Ovary (tissue), 9 donors: ENCODE data around the gene SPATA13. TPM values are rescaled to one million over a fixed set of nuclear protein-coding genes. Genes with fewer than 3 reads are reported as not detected.

Source experiments
- DNase-seq, 5 donors: peaks; one replicate each; pipeline ENCODE4 v3.0.0-alpha.2; 2019 to 2020
- H3K27ac ChIP-seq, 2 donors: fragments of 200-600 bp; one replicate each; pipeline versions ENCODE4 v1.5.1 to v1.8.0; 2019 to 2022
- H3K27me3 ChIP-seq: fragments of 200-600 bp; one replicate; pipeline ENCODE4 v1.8.0; 2022
- H3K36me3 ChIP-seq: fragments of 200-600 bp; sonication (generic); one replicate; pipeline ENCODE4 v1.5.1; 2019
- H3K4me1 ChIP-seq: one replicate; pipeline ENCODE4 v1.8.1; 2013; ENCODE audit warnings: mild to moderate bottlenecking, moderate library complexity; ENCODE audit not compliant: insufficient read depth
- H3K4me3 ChIP-seq: fragments of 200-600 bp; sonication (generic); one replicate; pipeline ENCODE4 v1.5.1; 2017
- H3K9me3 ChIP-seq, 2 donors: fragments of 200-600 bp in 1 of 2; sonication (generic) in 1 of 2; one replicate each; pipeline versions ENCODE4 v1.5.1 to v1.8.1; 2013 to 2019; ENCODE audit warnings: mild to moderate bottlenecking in 1 of 2, moderate library complexity in 1 of 2
- EP300 ChIP-seq: sonication (generic); formaldehyde crosslinking; IDR thresholded peaks from one replicate; pipeline ENCODE4 v1.6.1; 2017; ENCODE audit warnings: antibody characterized with exemption
- POLR2A ChIP-seq: fragments of 450-650 bp; IDR thresholded peaks from one replicate; pipeline ENCODE4 v1.6.1; 2017; ENCODE audit warnings: antibody characterized with exemption, mild to moderate bottlenecking, moderate library complexity
- WGBS, 3 donors: extraction: QIAGEN DNeasy Blood & Tissue Kit in 1 of 3; methylation state at CpG; one replicate each; pipeline versions ENCODE4 v1.1.5 to v1.1.7; 2013 to 2017; 5-methylcytosine and 5-hydroxymethylcytosine counted together
- intact Hi-C, 4 donors: fragments of 100-400 bp; cut with DNase I; formaldehyde crosslinking; loops; one replicate each; pipeline versions ENCODE4 v1.11.0 to v1.15.1; 2022 to 2023
- polyA plus RNA-seq, 2 donors: library from polyadenylated mRNA; stranded (reverse); fragments of 200-250 nt in 1 of 2; fragments of 350-450 nt in 1 of 2; fragmentation: Illumina TruSeq in 1 of 2; extraction: RNeasy Lipid Tissue Mini Kit (QIAGEN cat#74804) in 1 of 2; gene quantifications; one replicate each; pipeline ENCODE4 v1.2.3, GENCODE V29; 2013 to 2014
- total RNA-seq, 7 donors: library from RNA; depleted of rRNA in 2 of 7; stranded (reverse); fragments of >200 nt in 2 of 7; fragmentation: NEBNext Ultra II Directional in 3 of 7; extraction: Animal tissue kit (Norgen Biotek cat#: 25700) in 3 of 7; gene quantifications; one replicate each; pipeline versions ENCODE4 v1.1.0 to v1.2.4, GENCODE V29; 2016 to 2023
- TF ChIP-seq, protein P1 (sequence below), 3 donors: fragments of 450-650 bp in 2 of 3; fragments of 200-600 bp in 1 of 3; IDR thresholded peaks; one replicate each; pipeline versions ENCODE4 v1.5.1 to v1.8.0; 2016 to 2022; ENCODE audit warnings: antibody characterized with exemption in 3 of 3, mild to moderate bottlenecking in 1 of 3
- donor health status: DM: no; HTN: no; CAD: no; lungs with moderate emphysema.
- donor health status: DM: no; HTN: no; CAD: no.
- donor health status: Bipolar disorder and iron deficiency.
- donor health status: DM: yes; HTN: yes; CAD: no.
- donor health status: DM: no; HTN: no; CAD: no.
- donor health status: DM: yes; HTN: yes; CAD: no.

The SPATA13 gene
- total and polyA plus RNA-seq, 9 donors, result 11.1 to 60.3 (median 30.0) TPM

DNA sequence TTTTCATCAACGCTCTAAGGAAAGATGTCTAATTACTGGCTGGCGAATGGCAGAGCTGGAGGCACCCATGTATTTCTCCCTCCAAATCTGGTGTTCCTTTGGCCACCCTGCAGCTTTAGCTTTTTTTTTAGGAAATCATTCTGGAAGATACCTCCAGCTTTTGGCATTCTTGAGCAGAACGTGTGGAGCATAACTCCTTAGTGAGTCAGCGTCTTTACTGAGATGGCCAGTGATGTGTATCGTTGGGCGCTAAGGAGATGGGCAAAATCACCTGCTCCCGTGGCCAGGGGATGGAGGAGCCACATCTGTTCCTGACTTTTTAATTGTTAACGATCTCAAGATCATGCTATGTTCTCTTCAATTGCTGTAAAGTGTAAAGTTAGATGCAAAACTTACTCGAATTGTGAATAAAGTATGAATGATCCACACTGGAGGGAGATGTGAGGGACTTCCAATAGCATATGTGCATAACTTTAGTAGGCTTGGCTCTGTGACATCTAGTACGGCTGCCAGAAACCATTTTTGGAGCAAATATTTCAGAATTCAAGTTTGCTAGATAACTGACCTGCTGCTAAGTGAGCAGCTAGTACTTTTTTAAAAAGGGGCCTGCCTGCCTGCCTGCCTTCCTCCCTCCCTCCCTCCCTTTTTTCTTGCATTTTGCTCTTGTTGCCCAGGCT is 124.5 kb downstream of the SPATA13 start:
- no peak for TF ChIP-seq EP300
- TF ChIP-seq, protein P1, sequence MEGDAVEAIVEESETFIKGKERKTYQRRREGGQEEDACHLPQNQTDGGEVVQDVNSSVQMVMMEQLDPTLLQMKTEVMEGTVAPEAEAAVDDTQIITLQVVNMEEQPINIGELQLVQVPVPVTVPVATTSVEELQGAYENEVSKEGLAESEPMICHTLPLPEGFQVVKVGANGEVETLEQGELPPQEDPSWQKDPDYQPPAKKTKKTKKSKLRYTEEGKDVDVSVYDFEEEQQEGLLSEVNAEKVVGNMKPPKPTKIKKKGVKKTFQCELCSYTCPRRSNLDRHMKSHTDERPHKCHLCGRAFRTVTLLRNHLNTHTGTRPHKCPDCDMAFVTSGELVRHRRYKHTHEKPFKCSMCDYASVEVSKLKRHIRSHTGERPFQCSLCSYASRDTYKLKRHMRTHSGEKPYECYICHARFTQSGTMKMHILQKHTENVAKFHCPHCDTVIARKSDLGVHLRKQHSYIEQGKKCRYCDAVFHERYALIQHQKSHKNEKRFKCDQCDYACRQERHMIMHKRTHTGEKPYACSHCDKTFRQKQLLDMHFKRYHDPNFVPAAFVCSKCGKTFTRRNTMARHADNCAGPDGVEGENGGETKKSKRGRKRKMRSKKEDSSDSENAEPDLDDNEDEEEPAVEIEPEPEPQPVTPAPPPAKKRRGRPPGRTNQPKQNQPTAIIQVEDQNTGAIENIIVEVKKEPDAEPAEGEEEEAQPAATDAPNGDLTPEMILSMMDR (IDR thresholded peaks at IDR 0.05), result no peak
- TF ChIP-seq POLR2A, result no peak
- DNase-seq, result peak in 1 of 5 donors; percentile 5
- H3K27me3 ChIP-seq, result no peaks in the 10 kb centered on the region
- H3K4me3 ChIP-seq, result no peak overlapping the region
- no peak overlapping the region for H3K27ac ChIP-seq
- intact Hi-C loops, result no loop called here
- WGBS, 3 donors, result 73 to 80% (median 78%) methylated on average over 10 of the region's 10 CpGs
- no peaks in the 10 kb centered on the region for H3K36me3 ChIP-seq
- H3K9me3 ChIP-seq, result no peaks in the 10 kb centered on the region
- peaks cover 25% of the 10 kb centered on the region for H3K4me1 ChIP-seq

DNA sequence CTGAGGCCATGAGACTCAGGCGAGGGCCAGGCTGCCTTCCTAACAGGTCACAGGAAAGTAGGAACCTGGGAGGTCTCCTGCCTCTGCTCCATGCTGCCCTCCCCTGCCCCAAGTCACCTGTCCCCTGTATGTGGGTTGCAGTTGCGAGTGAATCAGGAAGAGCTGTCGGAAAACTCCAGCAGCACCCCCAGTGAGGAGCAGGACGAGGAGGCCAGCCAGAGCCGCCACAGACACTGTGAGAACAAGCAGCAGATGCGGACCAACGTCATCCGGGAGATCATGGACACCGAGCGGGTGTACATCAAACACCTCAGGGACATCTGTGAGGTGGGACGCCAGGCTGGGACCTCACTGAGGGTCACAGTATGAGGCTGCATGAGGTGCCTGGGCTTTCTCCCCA is 126.1 kb downstream of the SPATA13 start:
- WGBS, 3 donors, result 90 to 95% (median 94%) methylated on average over 11 of the region's 11 CpGs
- H3K4me1 ChIP-seq, result peaks cover 13% of the 10 kb centered on the region
- H3K4me3 ChIP-seq, result no peak overlapping the region
- DNase-seq, result peak in 2 of 5 donors; percentile 24 to 37
- no peaks in the 10 kb centered on the region for H3K36me3 ChIP-seq
- no peak overlapping the region for H3K27ac ChIP-seq
- no peaks in the 10 kb centered on the region for H3K9me3 ChIP-seq
- intact Hi-C loops, result no loop called here
- H3K27me3 ChIP-seq, result no peaks in the 10 kb centered on the region
- TF ChIP-seq, protein P1 (IDR thresholded peaks at IDR 0.05), result no peak
- TF ChIP-seq POLR2A (no peak), EP300 (no peak)

DNA sequence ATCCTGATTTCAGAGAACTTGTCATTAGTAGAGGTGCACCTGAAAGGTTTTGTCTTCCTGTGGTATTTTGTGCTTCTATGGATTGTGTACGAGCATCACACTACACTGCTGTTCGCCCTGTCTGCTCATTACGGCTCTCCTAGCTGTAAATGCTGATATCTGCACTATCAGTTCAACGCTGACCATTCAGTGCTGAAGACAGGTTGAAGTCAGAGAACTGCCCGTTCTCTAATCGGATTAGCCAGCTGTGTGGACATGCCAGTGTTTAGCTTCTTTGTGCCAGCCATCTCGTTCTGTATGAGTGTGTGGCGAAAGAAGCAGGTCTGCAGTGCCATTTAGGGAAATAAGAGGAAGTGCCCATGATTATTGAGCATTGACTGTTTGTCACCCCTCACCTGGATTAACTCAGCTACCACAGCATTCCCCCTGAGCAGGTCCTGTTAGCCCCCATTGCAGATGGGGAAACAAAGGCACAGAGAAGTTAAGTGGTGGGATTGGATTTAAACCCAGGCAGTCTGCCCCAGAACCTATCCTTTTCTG is 127.3 kb downstream of the SPATA13 start:
- peak in 1 of 5 donors; percentile 8 for DNase-seq
- Histone ChIP-seq H3K27me3 (no peaks in the 10 kb centered on the region), H3K4me3 (no peak overlapping the region), H3K36me3 (no peaks in the 10 kb centered on the region), H3K27ac (peak overlapping the region; percentile 71), H3K9me3 (no peaks in the 10 kb centered on the region), H3K4me1 (peaks cover 5% of the 10 kb centered on the region)
- 85 to 94% (median 91%) methylated on average over 8 of the region's 8 CpGs for WGBS, 3 donors
- TF ChIP-seq POLR2A, result no peak
- TF ChIP-seq EP300, result no peak
- TF ChIP-seq, protein P1 (IDR thresholded peaks at IDR 0.05), result no peak
- intact Hi-C loops, result no loop called here

DNA sequence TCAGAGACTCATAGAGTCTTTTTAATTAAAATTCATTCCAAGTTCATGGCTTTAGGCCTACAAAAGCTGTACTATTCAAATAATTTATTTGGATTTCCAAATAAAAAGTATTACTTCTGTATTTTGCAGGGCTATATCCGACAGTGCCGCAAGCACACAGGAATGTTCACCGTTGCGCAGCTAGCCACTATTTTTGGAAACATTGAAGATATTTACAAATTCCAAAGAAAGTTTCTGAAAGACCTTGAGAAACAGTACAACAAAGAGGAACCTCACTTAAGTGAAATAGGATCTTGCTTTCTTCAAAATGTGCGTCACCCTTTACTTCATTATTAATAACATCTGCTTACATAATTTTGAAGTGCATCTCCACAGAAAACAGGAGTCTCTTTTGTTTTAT is 128.3 kb downstream of the SPATA13 start:
- DNase-seq, result peak in 4 of 5 donors; percentile 54 to 66 (median 62)
- intact Hi-C loops, result no loop called here
- no peak overlapping the region for H3K4me3 ChIP-seq
- TF ChIP-seq, protein P1 (IDR thresholded peaks at IDR 0.05), result no peak
- no peak for TF ChIP-seq POLR2A
- no peak for TF ChIP-seq EP300
- no peaks in the 10 kb centered on the region for H3K9me3 ChIP-seq
- peak overlapping the region; percentile 71 for H3K27ac ChIP-seq
- H3K36me3 ChIP-seq, result no peaks in the 10 kb centered on the region
- no peaks in the 10 kb centered on the region for H3K27me3 ChIP-seq
- 4 to 29% (median 8%) methylated on average over 5 of the region's 5 CpGs for WGBS, 3 donors
- peaks cover 5% of the 10 kb centered on the region for H3K4me1 ChIP-seq
